ENCODE data around the gene MAP7D2. TPM values are rescaled to one million over a fixed set of nuclear protein-coding genes. Genes with fewer than 3 reads are reported as not detected.

MAP7D2 gene
- total RNA-seq, 1 experiment from 2014 or later = 7.6 TPM

- CTCF ChIA-PET = interaction anchor here (1.2 kb wide), 1 partner anchor 163 kb away, joined by 5 read pairs; no protein-coding TSS in a partner anchor
- no TSS peak for BruUV-seq (replicated peaks)
- Histone ChIP-seq H3K4me1 (ENCODE audit: control insufficient read depth, insufficient read depth, low read length) (peaks cover 6% of the 10 kb centered on the region; the same call in 1 of the 2 replicates), H3K4me3 (ENCODE audit: low read depth in 2 of 2, low read length in 2 of 2) (no peak overlapping the region), H3K27me3 (ENCODE audit: control insufficient read depth, insufficient read depth, low read length) (no peaks in the 10 kb centered on the region), H3K36me3 (ENCODE audit: control insufficient read depth, insufficient read depth, low read length) (no peaks in the 10 kb centered on the region), H3K27ac (ENCODE audit: low read length) (no peak overlapping the region), H3K9me3 (ENCODE audit: control insufficient read depth, insufficient read depth, low read depth, low read length) (no peaks in the 10 kb centered on the region)
- peak; percentile 88 for ATAC-seq
- TF ChIP-seq CTCF (IDR thresholded peaks at IDR 0.05) (no peak), REST (IDR thresholded peaks at IDR 0.05; ENCODE audit: insufficient read depth in 1 of 2, low read depth in 2 of 2, low read length in 1 of 2) (no peak), POLR2AphosphoS5 (IDR thresholded peaks at IDR 0.05; ENCODE audit: low read depth, low read length) (no peak), TCF7L2 (IDR thresholded peaks at IDR 0.05; ENCODE audit: low read depth, low read length) (no peak), SIN3A (IDR thresholded peaks at IDR 0.05; ENCODE audit: borderline replicate concordance, insufficient read depth, low read depth, low read length) (no peak)
- DNase-seq (ENCODE audit: low read depth, low spot score) = peak; percentile 18
- POLR2A ChIA-PET = interaction anchor here (0.6 to 0.8 kb wide), 2 partner anchors 58 to 435 kb away, joined by 3 read pairs; no protein-coding TSS in a partner anchor
- in situ Hi-C loops (cut with HindIII; ENCODE audit: low pct_unique_long_range_greater_than_20kb, low sequenced_read_pairs) (no loop called here), intact Hi-C loops (cut with micrococcal nuclease; ENCODE audit: unreplicated experiment) (loop anchor here (5.0 kb wide), 1 partner anchor 166 kb away; no protein-coding TSS in a partner anchor)
Measured at GRCh38 chrX:20067709-20068561, 48.8 kb downstream of the MAP7D2 start.

DNA sequence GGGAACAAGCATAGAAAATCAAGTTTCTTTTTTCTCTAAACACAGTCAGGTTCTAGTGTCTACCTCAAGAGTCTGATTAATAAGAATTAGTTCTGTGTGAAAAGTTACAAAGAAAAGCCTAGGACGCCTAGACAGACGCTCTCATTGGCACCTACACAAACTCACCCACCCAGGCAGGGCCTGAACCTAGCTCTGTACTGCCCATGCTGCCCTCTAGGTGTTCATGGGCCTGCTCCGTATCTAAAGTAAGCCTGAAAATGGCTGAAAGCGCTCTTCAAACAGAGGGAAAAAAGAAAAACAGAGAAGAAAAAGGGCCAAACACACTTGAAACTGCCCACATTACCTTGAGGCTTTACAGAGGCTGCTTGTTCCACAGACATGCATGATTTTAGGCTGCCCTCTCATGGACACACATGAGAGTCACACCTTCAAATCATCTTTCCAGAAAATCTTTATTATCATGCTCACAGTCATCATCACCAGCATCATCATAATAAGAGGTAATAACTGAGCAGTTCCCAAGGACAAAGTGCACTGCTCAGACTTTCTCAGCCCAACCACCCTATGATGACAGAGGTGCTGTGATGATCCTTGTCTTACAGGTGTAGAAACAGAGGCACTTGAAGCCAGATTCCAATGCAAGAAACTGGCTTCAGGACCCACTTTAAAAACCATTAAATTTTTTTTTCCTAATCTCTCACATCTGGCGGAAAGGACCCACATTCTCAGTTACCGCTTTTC, 49.6 kb downstream of the MAP7D2 start:
- H3K36me3 ChIP-seq (ENCODE audit: control insufficient read depth, insufficient read depth, low read length) = no peaks in the 10 kb centered on the region
- in situ Hi-C loops (cut with HindIII; ENCODE audit: low pct_unique_long_range_greater_than_20kb, low sequenced_read_pairs) (no loop called here), intact Hi-C loops (cut with micrococcal nuclease; ENCODE audit: unreplicated experiment) (loop anchor here (5.0 kb wide), 1 partner anchor 165 kb away; no protein-coding TSS in a partner anchor)
- ChIA-PET CTCF (no interaction called here), POLR2A (interaction anchor here (0.5 kb wide), 1 partner anchor 16 kb away, joined by 10 read pairs; no protein-coding TSS in a partner anchor)
- no peak overlapping the region for H3K27ac ChIP-seq (ENCODE audit: low read length)
- BruUV-seq (replicated peaks) = no TSS peak
- ATAC-seq (peak; percentile 85), DNase-seq (ENCODE audit: low read depth, low spot score) (peak; percentile 30)
- peaks cover 6% of the 10 kb centered on the region; the same call in 1 of the 2 replicates for H3K4me1 ChIP-seq (ENCODE audit: control insufficient read depth, insufficient read depth, low read length)
- TF ChIP-seq SIN3A (IDR thresholded peaks at IDR 0.05; ENCODE audit: borderline replicate concordance, insufficient read depth, low read depth, low read length) (no peak), POLR2AphosphoS5 (IDR thresholded peaks at IDR 0.05; ENCODE audit: low read depth, low read length) (no peak), CTCF (IDR thresholded peaks at IDR 0.05) (peak; percentile 72)
- no peaks in the 10 kb centered on the region for H3K27me3 ChIP-seq (ENCODE audit: control insufficient read depth, insufficient read depth, low read length)
- H3K9me3 ChIP-seq (ENCODE audit: control insufficient read depth, insufficient read depth, low read depth, low read length) = no peaks in the 10 kb centered on the region
- H3K4me3 ChIP-seq (ENCODE audit: low read depth in 2 of 2, low read length in 2 of 2) = no peak overlapping the region

All from Panc1 (cell line).